Measurements from ENCODE around the gene NHEJ1. TPM values are rescaled to one million over a fixed set of nuclear protein-coding genes. Genes with fewer than 3 reads are reported as not detected.

NHEJ1 gene
- total and polyA plus RNA-seq, 2 of the 13 experiments (the other 11 are each of a cell fraction or from before 2014, with no cell fraction given) = 30.0 to 30.7 TPM

DNA sequence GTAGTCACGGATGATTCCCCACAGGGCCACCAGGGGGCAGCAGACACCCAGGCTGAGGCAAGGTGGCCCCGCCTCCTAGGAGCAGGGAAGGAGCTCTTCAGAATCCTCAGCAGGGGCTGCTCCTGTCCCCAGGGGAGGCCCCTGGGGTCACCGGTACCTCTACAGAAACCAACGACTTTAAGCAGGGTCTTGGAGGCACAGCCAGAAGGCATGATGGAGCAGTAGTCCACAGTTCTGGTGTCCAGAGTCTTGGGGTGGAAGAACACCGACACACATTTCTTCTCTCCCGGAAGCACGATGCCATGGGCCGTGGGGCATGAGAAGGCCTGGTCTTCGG is 130.8 kb downstream of the NHEJ1 start (continued):
- TF ChIP-seq ZBTB26 (CRISPR knock-in tag; IDR thresholded peaks at IDR 0.05; ENCODE audit: borderline replicate concordance) = 0 out of 2 replicates have a peak, but pooled peaks have one; percentile 60
- no peak for TF ChIP-seq HES4 (CRISPR knock-in tag; IDR thresholded peaks at IDR 0.05; ENCODE audit: borderline replicate concordance)
- TF ChIP-seq, protein P1, sequence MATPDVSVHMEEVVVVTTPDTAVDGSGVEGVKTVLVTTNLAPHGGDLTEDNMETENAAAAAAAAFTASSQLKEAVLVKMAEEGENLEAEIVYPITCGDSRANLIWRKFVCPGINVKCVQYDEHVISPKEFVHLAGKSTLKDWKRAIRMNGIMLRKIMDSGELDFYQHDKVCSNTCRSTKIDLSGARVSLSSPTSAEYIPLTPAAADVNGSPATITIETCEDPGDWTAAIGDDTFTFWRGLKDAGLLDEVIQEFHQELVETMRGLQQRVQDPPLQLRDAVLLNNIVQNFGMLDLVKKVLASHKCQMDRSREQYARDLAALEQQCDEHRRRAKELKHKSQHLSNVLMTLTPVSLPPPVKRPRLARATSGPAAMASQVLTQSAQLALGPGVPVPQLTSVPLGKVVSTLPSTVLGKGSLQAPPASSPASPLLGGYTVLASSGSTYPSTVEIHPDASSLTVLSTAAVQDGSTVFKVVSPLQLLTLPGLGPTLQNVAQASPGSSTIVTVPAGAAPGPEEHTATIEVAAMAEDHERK (CRISPR knock-in tag; IDR thresholded peaks at IDR 0.05; ENCODE audit: low read depth) = no peak
- no peak for TF ChIP-seq PAF1 (CRISPR knock-in tag; IDR thresholded peaks at IDR 0.05)
- TF ChIP-seq MAZ (IDR thresholded peaks at IDR 0.05; ENCODE audit: borderline replicate concordance, low read depth, low read length) = peak; percentile 75; the same call in 1 of the 2 replicates
- TF ChIP-seq MAZ (CRISPR knock-in tag; IDR thresholded peaks at IDR 0.05; ENCODE audit: low read depth) = no peak; the same call in 1 of the 2 replicates
- TF ChIP-seq MEIS2 (CRISPR knock-in tag; IDR thresholded peaks at IDR 0.05) = no peak
- peak; percentile 84; the same call in 1 of the 2 replicates for TF ChIP-seq SP5 (CRISPR knock-in tag; IDR thresholded peaks at IDR 0.05; ENCODE audit: borderline replicate concordance, low read depth)
- no peak for TF ChIP-seq HNF4G (IDR thresholded peaks at IDR 0.05; ENCODE audit: borderline replicate concordance, low read depth, low read length)
- no peak for TF ChIP-seq HNF4G (CRISPR knock-in tag; IDR thresholded peaks at IDR 0.05; ENCODE audit: borderline replicate concordance, low read depth)
- TF ChIP-seq ZNF598 (CRISPR knock-in tag; IDR thresholded peaks at IDR 0.05; ENCODE audit: borderline replicate concordance) = no peak
- TF ChIP-seq MTA1 (CRISPR knock-in tag; IDR thresholded peaks at IDR 0.05; ENCODE audit: borderline replicate concordance) = peak; percentile 24; the same call in 1 of the 2 replicates
- no peak for TF ChIP-seq MTF1 (CRISPR knock-in tag; IDR thresholded peaks at IDR 0.05)
- TF ChIP-seq, protein P2, sequence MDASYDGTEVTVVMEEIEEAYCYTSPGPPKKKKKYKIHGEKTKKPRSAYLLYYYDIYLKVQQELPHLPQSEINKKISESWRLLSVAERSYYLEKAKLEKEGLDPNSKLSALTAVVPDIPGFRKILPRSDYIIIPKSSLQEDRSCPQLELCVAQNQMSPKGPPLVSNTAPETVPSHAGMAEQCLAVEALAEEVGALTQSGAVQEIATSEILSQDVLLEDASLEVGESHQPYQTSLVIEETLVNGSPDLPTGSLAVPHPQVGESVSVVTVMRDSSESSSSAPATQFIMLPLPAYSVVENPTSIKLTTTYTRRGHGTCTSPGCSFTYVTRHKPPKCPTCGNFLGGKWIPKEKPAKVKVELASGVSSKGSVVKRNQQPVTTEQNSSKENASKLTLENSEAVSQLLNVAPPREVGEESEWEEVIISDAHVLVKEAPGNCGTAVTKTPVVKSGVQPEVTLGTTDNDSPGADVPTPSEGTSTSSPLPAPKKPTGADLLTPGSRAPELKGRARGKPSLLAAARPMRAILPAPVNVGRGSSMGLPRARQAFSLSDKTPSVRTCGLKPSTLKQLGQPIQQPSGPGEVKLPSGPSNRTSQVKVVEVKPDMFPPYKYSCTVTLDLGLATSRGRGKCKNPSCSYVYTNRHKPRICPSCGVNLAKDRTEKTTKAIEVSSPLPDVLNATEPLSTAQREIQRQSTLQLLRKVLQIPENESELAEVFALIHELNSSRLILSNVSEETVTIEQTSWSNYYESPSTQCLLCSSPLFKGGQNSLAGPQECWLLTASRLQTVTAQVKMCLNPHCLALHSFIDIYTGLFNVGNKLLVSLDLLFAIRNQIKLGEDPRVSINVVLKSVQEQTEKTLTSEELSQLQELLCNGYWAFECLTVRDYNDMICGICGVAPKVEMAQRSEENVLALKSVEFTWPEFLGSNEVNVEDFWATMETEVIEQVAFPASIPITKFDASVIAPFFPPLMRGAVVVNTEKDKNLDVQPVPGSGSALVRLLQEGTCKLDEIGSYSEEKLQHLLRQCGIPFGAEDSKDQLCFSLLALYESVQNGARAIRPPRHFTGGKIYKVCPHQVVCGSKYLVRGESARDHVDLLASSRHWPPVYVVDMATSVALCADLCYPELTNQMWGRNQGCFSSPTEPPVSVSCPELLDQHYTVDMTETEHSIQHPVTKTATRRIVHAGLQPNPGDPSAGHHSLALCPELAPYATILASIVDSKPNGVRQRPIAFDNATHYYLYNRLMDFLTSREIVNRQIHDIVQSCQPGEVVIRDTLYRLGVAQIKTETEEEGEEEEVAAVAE (CRISPR knock-in tag; IDR thresholded peaks at IDR 0.05; ENCODE audit: borderline replicate concordance) = no peak
- 0 out of 2 replicates have a peak, but pooled peaks have one; percentile 40 for TF ChIP-seq ZBED4 (CRISPR knock-in tag; IDR thresholded peaks at IDR 0.05; ENCODE audit: borderline replicate concordance)
- TF ChIP-seq, protein P3, sequence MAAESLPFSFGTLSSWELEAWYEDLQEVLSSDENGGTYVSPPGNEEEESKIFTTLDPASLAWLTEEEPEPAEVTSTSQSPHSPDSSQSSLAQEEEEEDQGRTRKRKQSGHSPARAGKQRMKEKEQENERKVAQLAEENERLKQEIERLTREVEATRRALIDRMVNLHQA (CRISPR knock-in tag; IDR thresholded peaks at IDR 0.05) = no peak
- TF ChIP-seq ZNF350 (CRISPR knock-in tag; IDR thresholded peaks at IDR 0.05; ENCODE audit: borderline replicate concordance, low read depth) = no peak
- TF ChIP-seq GTF3A (CRISPR knock-in tag; conservative IDR thresholded peaks at IDR 0.05) = 0 out of 2 replicates have a peak, but pooled peaks have one; percentile 92
- TF ChIP-seq PHF8 (CRISPR knock-in tag; IDR thresholded peaks at IDR 0.05) = no peak

Measured in HepG2 (cell line).